ENCODE measurements around the gene B3GNT3.
"Not testable (repeated sequence)": the region's sequence is repeated elsewhere in the genome, so short reads cannot be mapped to it uniquely, and the experiment has no call there.

The B3GNT3 gene

DNA sequence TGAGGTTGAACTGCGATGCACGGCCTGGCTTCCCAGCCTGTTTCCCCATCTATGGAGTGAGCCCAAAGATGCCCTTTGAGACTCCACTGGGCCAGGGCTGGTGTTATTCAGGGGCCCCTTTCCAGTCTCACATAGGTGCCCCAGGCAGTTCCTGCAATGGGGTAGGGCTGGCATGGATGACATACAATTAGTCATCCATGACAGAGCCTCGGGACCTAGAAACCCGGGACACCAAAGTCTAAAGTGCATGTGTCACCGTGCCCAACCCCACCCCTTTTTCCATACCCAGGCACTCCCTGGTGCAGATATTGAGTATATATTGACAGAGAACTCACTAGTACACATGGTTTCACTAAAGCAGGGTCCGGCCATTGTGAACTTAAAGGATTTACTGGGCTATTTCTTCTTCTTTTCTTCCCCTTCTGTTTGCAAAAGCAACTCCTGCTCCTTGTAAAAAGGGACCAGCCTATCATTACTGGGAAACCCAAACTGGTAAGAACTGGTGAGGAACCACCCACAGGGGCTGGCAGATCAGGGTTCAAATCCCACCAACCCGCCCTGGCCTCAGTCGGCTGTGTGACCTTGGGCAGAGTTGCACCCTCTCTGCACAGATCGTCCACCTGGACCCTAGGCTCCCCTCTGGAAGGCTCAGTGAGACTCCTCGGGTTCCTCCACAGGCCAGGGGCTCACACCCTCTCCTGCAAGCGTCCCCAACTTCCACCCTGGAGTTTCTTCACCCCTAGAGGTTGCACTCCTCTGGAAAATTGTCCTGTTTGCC is 2.7 kb downstream of the B3GNT3 start:
- Histone ChIP-seq H3K27ac (ENCODE audit: poor library complexity, severe bottlenecking) (peak overlapping the region; percentile 85), H3K4me3 (ENCODE audit: severe bottlenecking) (no peak overlapping the region), H3K4me1 (ENCODE audit: insufficient read depth, poor library complexity, severe bottlenecking) (peaks cover 27% of the 10 kb centered on the region), H3K9me3 (ENCODE audit: severe bottlenecking) (no peaks in the 10 kb centered on the region), H3K36me3 (ENCODE audit: low read depth) (no peaks in the 10 kb centered on the region), H3K27me3 (ENCODE audit: insufficient read depth, poor library complexity, severe bottlenecking) (no peaks in the 10 kb centered on the region)
- DNase-seq (ENCODE audit: low spot score), result peak; percentile 85
- TF ChIP-seq, protein P1, sequence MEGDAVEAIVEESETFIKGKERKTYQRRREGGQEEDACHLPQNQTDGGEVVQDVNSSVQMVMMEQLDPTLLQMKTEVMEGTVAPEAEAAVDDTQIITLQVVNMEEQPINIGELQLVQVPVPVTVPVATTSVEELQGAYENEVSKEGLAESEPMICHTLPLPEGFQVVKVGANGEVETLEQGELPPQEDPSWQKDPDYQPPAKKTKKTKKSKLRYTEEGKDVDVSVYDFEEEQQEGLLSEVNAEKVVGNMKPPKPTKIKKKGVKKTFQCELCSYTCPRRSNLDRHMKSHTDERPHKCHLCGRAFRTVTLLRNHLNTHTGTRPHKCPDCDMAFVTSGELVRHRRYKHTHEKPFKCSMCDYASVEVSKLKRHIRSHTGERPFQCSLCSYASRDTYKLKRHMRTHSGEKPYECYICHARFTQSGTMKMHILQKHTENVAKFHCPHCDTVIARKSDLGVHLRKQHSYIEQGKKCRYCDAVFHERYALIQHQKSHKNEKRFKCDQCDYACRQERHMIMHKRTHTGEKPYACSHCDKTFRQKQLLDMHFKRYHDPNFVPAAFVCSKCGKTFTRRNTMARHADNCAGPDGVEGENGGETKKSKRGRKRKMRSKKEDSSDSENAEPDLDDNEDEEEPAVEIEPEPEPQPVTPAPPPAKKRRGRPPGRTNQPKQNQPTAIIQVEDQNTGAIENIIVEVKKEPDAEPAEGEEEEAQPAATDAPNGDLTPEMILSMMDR (IDR thresholded peaks at IDR 0.05; ENCODE audit: poor library complexity, severe bottlenecking), result no peak
- ATAC-seq (ENCODE audit: low read depth), result peak; percentile 73

GRCh38 chr19:17798599-17798998 is 3.7 kb downstream of the B3GNT3 start:
- ATAC-seq (ENCODE audit: low read depth), result not testable (repeated sequence)
- peak overlapping the region; percentile 85 for H3K27ac ChIP-seq (ENCODE audit: poor library complexity, severe bottlenecking)

GRCh38 chr19:17802137-17802858 is 7.4 kb downstream of the B3GNT3 start:
- ATAC-seq (ENCODE audit: low read depth) (no peak), DNase-seq (ENCODE audit: low spot score) (no peak)
- Histone ChIP-seq H3K27ac (ENCODE audit: poor library complexity, severe bottlenecking) (no peak overlapping the region), H3K27me3 (ENCODE audit: insufficient read depth, poor library complexity, severe bottlenecking) (no peaks in the 10 kb centered on the region), H3K4me1 (ENCODE audit: insufficient read depth, poor library complexity, severe bottlenecking) (peaks cover 8% of the 10 kb centered on the region), H3K36me3 (ENCODE audit: low read depth) (no peaks in the 10 kb centered on the region), H3K9me3 (ENCODE audit: severe bottlenecking) (no peaks in the 10 kb centered on the region), H3K4me3 (ENCODE audit: severe bottlenecking) (no peak overlapping the region)
- TF ChIP-seq, protein P1 (IDR thresholded peaks at IDR 0.05; ENCODE audit: poor library complexity, severe bottlenecking), result no peak

More at GRCh38 chr19:17798599-17798998, 3.7 kb downstream of the B3GNT3 start:
- not testable (repeated sequence) for H3K27me3 ChIP-seq (ENCODE audit: insufficient read depth, poor library complexity, severe bottlenecking); DNase-seq (ENCODE audit: low spot score); H3K4me3 ChIP-seq (ENCODE audit: severe bottlenecking); H3K9me3 ChIP-seq (ENCODE audit: severe bottlenecking); H3K36me3 ChIP-seq (ENCODE audit: low read depth)
- H3K4me1 ChIP-seq (ENCODE audit: insufficient read depth, poor library complexity, severe bottlenecking), result peaks cover 27% of the 10 kb centered on the region

DNA sequence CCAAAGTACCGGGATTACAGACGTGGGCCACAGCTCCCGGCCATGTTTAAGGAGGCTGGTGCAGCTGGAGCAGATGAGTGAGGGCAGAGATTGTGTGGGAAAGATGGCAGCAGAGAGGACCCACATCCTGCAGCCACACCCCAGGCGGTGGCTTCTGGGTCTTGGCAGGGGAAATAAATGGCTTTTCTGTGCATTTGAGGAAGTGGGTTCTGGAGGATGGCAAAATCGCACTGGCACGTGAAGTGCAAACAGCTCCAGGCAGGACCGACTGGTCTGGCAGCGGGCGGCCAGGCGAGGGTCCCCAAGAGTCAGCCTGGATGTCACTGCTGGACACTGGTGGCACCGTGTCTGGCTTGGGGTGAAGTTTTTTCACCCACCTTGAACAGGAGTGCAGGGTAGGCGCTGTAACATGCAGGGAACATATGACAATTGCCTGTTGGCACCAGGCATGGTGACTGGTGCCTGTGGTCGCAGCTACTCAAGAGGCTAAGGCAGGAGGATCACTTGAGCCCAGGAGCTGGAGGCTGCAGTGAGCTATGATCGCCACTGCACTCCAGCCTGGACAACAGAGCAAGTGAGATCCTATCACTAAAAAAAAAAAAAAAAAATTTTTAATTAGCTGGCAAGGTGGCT is 8.4 kb downstream of the B3GNT3 start:
- TF ChIP-seq, protein P1 (IDR thresholded peaks at IDR 0.05; ENCODE audit: poor library complexity, severe bottlenecking), result no peak
- Histone ChIP-seq H3K36me3 (ENCODE audit: low read depth) (peaks cover 4% of the 10 kb centered on the region), H3K27me3 (ENCODE audit: insufficient read depth, poor library complexity, severe bottlenecking) (no peaks in the 10 kb centered on the region), H3K4me3 (ENCODE audit: severe bottlenecking) (no peak overlapping the region), H3K27ac (ENCODE audit: poor library complexity, severe bottlenecking) (no peak overlapping the region), H3K4me1 (ENCODE audit: insufficient read depth, poor library complexity, severe bottlenecking) (no peaks in the 10 kb centered on the region), H3K9me3 (ENCODE audit: severe bottlenecking) (no peaks in the 10 kb centered on the region)
- DNase-seq (ENCODE audit: low spot score) (no peak), ATAC-seq (ENCODE audit: low read depth) (no peak)

GRCh38 chr19:17805427-17805826 is 10.5 kb downstream of the B3GNT3 start:
- Histone ChIP-seq H3K36me3 (ENCODE audit: low read depth) (peaks cover 19% of the 10 kb centered on the region), H3K27me3 (ENCODE audit: insufficient read depth, poor library complexity, severe bottlenecking) (no peaks in the 10 kb centered on the region)
- no peak for ATAC-seq (ENCODE audit: low read depth)

More at GRCh38 chr19:17805427-17805826, 10.5 kb downstream of the B3GNT3 start:
- Histone ChIP-seq H3K27ac (ENCODE audit: poor library complexity, severe bottlenecking) (no peak overlapping the region), H3K9me3 (ENCODE audit: severe bottlenecking) (no peaks in the 10 kb centered on the region), H3K4me1 (ENCODE audit: insufficient read depth, poor library complexity, severe bottlenecking) (no peaks in the 10 kb centered on the region), H3K4me3 (ENCODE audit: severe bottlenecking) (no peak overlapping the region)
- no peak for DNase-seq (ENCODE audit: low spot score)
- TF ChIP-seq, protein P1 (IDR thresholded peaks at IDR 0.05; ENCODE audit: poor library complexity, severe bottlenecking), result no peak

Data from RWPE2 (cell line).